NB4 (cell line): ENCODE data around the gene SGTA.
"Not testable (repeated sequence)": the region's sequence is repeated elsewhere in the genome, so short reads cannot be mapped to it uniquely, and the experiment has no call there.

Experiments used
- DNase-seq: peaks from one replicate; pipeline ENCODE4 v3.0.0; 2010; ENCODE audit warnings: low read depth
- H3K4me3 ChIP-seq: one replicate; pipeline ENCODE4 v1.5.1; 2011; ENCODE audit warnings: mild to moderate bottlenecking, low read depth, low read length, moderate library complexity
- MYC ChIP-seq: IDR thresholded peaks from 2 replicates; pipeline ENCODE4 v1.6.1; 2011; ENCODE audit warnings: low read depth, low read length
- POLR2A ChIP-seq: IDR thresholded peaks from 2 replicates; pipeline ENCODE4 v1.6.1; 2011; ENCODE audit warnings: mild to moderate bottlenecking; ENCODE audit not compliant: insufficient read length; ENCODE audit errors: extremely low read depth
- TF ChIP-seq, protein P1 (sequence below): IDR thresholded peaks from 2 replicates; pipeline ENCODE4 v1.6.1; 2011; ENCODE audit warnings: low read depth, low read length
- TF ChIP-seq, protein P2 (sequence below): IDR thresholded peaks from one replicate; pipeline ENCODE4 v1.5.1; 2012; ENCODE audit warnings: low read depth, low read length

SGTA gene

GRCh38 chr19:2797280-2797679 lies 14.2 kb upstream of the SGTA start:
- no peak for TF ChIP-seq MYC
- TF ChIP-seq, protein P1, sequence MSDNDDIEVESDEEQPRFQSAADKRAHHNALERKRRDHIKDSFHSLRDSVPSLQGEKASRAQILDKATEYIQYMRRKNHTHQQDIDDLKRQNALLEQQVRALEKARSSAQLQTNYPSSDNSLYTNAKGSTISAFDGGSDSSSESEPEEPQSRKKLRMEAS: no peak
- no peak overlapping the region for H3K4me3 ChIP-seq
- DNase-seq: no peak

DNA sequence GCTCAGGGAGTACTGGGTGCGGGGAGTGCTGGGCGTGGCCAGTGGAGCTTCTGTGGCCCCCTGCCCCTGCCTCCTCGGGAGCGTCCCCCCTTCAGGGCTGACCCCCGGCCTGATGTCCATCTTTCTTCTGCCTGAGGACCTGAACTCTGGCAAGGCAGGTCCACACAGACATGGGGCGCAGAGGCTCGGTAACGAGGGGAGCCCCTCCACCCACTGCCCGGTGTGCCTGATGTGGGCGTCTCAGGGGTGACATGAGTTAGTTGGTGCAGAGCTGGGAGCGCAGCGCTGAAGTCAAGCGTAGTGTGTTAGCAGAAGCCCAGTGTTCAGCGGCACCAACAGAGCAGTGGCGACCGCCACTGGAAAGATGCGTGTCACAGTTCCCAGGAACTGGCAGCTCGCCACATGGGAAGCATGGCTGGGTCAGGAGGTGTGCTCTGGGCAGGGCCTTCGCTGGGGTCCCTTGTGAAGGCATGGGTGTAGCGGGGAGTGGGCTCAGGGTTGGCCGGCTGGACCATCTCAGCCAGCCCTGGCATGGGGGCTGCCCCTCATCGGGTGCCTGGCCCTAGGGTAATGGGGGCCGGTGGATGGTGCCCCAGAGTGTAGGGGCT lies 13.7 kb upstream of the SGTA start:
- DNase-seq: no peak
- TF ChIP-seq, protein P2, sequence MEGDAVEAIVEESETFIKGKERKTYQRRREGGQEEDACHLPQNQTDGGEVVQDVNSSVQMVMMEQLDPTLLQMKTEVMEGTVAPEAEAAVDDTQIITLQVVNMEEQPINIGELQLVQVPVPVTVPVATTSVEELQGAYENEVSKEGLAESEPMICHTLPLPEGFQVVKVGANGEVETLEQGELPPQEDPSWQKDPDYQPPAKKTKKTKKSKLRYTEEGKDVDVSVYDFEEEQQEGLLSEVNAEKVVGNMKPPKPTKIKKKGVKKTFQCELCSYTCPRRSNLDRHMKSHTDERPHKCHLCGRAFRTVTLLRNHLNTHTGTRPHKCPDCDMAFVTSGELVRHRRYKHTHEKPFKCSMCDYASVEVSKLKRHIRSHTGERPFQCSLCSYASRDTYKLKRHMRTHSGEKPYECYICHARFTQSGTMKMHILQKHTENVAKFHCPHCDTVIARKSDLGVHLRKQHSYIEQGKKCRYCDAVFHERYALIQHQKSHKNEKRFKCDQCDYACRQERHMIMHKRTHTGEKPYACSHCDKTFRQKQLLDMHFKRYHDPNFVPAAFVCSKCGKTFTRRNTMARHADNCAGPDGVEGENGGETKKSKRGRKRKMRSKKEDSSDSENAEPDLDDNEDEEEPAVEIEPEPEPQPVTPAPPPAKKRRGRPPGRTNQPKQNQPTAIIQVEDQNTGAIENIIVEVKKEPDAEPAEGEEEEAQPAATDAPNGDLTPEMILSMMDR: no peak
- TF ChIP-seq, protein P1: no peak
- TF ChIP-seq POLR2A: no peak
- TF ChIP-seq MYC: no peak
- H3K4me3 ChIP-seq: no peak overlapping the region

DNA sequence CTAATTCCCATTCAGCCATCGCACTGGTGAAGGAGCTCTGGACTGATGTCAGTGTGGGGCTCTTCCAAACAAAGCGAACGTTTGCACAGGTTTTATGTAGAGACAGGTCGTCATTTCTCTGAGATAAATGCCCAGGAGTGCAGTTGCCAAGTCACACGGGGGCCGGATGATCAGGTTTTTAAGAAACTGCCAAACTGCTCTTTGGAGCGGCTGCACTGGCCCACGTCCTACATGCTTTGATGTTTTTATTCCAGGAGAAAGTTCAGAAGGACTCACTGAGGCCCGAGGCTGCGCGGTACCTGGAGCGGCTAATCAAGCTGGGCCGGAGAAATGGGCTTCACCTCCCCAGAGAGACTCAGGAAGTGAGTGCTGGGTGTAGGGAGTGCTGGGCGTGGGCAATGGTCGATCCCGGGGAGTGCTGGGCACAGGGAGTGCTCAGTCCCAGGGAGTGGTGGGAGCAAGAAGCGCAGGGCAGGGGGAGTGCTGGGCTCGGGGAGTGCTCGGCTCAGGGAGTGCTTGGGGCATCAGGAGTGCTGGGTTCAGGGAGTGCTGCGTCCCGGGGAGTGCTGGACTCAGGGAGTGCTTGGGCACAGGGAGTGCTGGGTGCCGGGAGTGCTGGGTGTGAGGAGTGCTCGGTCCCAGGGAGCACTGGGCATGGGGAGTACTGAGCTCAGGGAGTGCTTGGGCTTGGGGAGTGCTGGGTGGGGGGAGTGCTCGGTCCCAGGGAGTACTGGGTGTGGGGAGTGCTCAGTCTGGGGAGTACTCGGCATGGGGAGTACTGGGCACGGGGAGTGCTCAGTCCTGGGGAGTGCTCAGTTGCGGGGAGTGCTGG lies 13.0 kb upstream of the SGTA start:
- TF ChIP-seq POLR2A (no peak), MYC (no peak)
- TF ChIP-seq, protein P1: no peak
- TF ChIP-seq, protein P2: no peak
- DNase-seq: no peak

GRCh38 chr19:2793577-2793976 lies 10.5 kb upstream of the SGTA start:
- no peak for DNase-seq
- TF ChIP-seq, protein P1: no peak
- no peak for TF ChIP-seq POLR2A
- TF ChIP-seq MYC: no peak
- TF ChIP-seq, protein P2: no peak
- no peak overlapping the region for H3K4me3 ChIP-seq

More for the DNA sequence above, 13.0 kb upstream of the SGTA start:
- H3K4me3 ChIP-seq: no peak overlapping the region

DNA sequence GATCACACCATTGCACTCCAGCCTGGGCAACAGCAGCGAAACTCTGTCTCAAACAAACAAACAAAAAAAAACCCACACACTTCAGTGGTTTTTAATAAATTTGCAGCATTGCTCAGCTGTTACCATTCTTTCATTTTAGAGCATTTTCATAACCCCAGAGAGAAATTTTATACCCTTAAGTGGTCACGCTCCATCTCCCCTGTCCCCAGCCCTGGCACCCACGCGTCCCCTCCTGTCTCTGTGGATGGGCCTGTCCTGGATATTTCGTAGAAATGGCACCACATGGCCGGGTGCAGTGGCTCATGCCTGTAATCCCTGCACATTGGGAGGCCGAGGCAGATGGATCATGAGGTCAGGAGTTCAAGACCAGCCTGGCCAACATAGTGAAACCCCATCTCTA lies 10.1 kb upstream of the SGTA start:
- no peak overlapping the region for H3K4me3 ChIP-seq
- TF ChIP-seq, protein P1: no peak
- TF ChIP-seq MYC (no peak), POLR2A (no peak)
- TF ChIP-seq, protein P2: no peak

DNA sequence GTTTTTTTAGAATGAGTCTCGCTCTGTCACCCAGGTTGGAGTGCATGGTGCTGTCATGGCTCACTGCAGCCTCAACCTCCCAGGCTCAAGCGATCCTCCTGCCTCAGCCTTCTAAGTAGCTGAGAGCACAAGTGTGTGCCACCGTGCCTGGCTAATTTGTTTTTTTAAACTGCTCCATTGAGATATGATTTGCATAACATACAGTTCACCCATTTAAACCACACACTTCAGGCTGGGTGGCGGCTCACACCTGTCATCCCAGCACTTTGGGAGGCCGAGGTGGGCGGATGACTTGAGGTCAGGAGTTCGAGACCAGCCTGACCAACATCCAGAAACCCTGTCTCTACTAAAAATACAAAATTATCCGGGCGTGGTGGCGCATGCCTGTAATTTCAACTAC lies 9.6 kb upstream of the SGTA start:
- DNase-seq, H3K4me3 ChIP-seq: not testable (repeated sequence)

More for the DNA sequence above, 10.1 kb upstream of the SGTA start:
- no peak for DNase-seq
